ENCODE results near the gene RBM25. TPM values are rescaled to one million over a fixed set of nuclear protein-coding genes. Genes with fewer than 3 reads are reported as not detected.
"Not testable (repeated sequence)": the region's sequence is repeated elsewhere in the genome, so short reads cannot be mapped to it uniquely, and the experiment has no call there.

Gene RBM25
- total RNA-seq, 1 donor from 2014 or later, result 155 TPM

DNA sequence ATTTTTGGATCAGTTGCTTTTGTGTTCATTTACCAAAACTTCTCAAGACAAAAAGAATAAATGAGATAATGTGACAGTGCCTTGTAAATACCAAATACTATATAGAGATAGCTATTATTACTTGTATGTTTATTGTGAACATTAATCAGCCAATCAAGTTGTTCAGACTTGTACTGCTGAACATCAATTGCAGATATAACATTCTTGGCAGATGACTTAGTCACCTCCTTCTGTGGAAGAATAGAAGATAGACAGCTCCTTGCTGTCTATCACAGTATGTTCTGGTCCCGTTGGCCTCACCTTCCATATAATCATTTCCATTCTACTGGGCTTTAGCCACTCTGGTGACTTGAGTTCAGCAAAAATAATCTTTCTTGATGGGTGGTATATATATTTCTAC lies 108.1 kb downstream of the RBM25 start:
- no peak for DNase-seq (ENCODE audit: low spot score in 2 of 2, unreplicated experiment in 2 of 2)

DNA sequence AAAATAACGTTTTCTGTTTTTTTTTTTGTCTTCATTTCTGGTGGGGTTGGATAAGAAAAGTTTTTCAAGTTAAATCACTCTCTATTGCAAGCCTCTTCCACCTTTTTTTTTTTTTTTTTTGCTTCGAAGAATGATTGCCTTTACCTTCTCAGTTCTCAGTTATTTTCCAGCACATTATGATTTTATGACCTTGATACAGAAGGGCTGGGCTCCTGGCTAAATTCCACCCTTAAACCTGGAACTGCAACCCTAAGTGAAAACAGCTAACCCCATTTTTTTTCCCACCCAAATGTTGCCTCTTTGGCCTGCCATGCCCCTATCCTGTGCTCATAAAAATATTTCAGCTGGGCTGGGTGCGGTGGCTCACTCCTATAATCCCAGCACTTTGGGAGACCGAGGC lies 109.4 kb downstream of the RBM25 start:
- H3K4me1 Mint-ChIP-seq, result no peaks in the 10 kb centered on the region
- H3K9me3 Mint-ChIP-seq, result no peaks in the 10 kb centered on the region
- no peak overlapping the region for H3K4me3 Mint-ChIP-seq
- no peak for DNase-seq (ENCODE audit: low spot score in 2 of 2, unreplicated experiment in 2 of 2)
- H3K27me3 Mint-ChIP-seq (ENCODE audit: low read depth), result no peaks in the 10 kb centered on the region
- TF ChIP-seq CTCF (IDR thresholded peaks at IDR 0.05; ENCODE audit: unreplicated experiment), result no peak
- peaks cover 33% of the 10 kb centered on the region for H3K36me3 Mint-ChIP-seq
- no peak overlapping the region for H3K27ac Mint-ChIP-seq

More for the DNA sequence above, 108.1 kb downstream of the RBM25 start:
- Mint-ChIP-seq H3K4me1 (no peaks in the 10 kb centered on the region), H3K9me3 (no peaks in the 10 kb centered on the region), H3K4me3 (no peak overlapping the region), H3K27me3 (ENCODE audit: low read depth) (no peaks in the 10 kb centered on the region), H3K36me3 (peaks cover 31% of the 10 kb centered on the region), H3K27ac (no peak overlapping the region)
- no peak for TF ChIP-seq CTCF (IDR thresholded peaks at IDR 0.05; ENCODE audit: unreplicated experiment)

GRCh38 chr14:73168274-73168673 lies 109.9 kb downstream of the RBM25 start:
- Mint-ChIP-seq H3K9me3 (no peaks in the 10 kb centered on the region), H3K27ac (no peak overlapping the region), H3K36me3 (peaks cover 32% of the 10 kb centered on the region), H3K4me3 (no peak overlapping the region), H3K27me3 (ENCODE audit: low read depth) (no peaks in the 10 kb centered on the region), H3K4me1 (no peaks in the 10 kb centered on the region)
- DNase-seq (ENCODE audit: low spot score in 2 of 2, unreplicated experiment in 2 of 2), result no peak
- no peak for TF ChIP-seq CTCF (IDR thresholded peaks at IDR 0.05; ENCODE audit: unreplicated experiment)

DNA sequence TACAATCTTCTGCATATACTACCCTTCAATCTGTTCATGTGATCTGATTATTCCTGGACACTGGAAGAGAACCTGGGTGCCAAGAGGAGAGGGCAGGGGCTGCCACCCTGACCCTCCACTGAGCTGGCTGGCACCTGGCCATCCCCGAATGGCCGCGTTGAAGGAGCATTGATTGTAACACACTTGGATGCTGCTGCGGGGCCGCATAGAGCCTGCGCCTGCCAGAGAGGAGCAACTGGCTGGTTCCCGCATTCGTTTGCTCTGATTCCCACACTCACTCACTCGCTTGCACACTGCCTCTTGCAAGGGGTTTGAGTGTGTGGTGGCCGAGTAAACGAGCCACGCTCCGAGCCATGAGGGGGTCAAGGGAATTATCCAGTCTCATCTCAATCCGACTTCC lies 110.4 kb downstream of the RBM25 start:
- Mint-ChIP-seq H3K27me3 (ENCODE audit: low read depth) (no peaks in the 10 kb centered on the region), H3K4me1 (no peaks in the 10 kb centered on the region), H3K36me3 (peaks cover 29% of the 10 kb centered on the region), H3K27ac (no peak overlapping the region), H3K9me3 (no peaks in the 10 kb centered on the region), H3K4me3 (no peak overlapping the region)
- DNase-seq (ENCODE audit: low spot score in 2 of 2, unreplicated experiment in 2 of 2), result no peak
- TF ChIP-seq CTCF (IDR thresholded peaks at IDR 0.05; ENCODE audit: unreplicated experiment), result no peak

DNA sequence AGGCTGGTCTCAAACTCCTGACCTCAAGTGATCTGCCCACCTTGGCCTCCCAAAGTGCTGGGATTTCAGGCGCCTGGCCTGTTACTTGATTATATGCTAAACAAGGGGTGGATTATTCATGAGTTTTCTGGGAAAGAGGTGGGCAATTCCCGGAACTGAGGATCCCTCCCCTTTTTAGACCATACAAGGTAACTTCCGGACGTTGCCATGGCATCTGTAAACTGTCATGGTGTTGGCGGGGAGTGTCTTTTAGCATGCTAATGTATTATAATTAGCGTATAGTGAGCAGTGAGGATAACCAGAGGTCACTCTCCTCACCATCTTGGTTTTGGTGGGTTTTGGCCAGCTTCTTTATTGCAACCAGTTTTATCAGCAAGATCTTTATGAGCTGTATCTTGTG lies 111.5 kb downstream of the RBM25 start:
- not testable (repeated sequence) for H3K9me3 Mint-ChIP-seq; H3K4me1 Mint-ChIP-seq; H3K27me3 Mint-ChIP-seq (ENCODE audit: low read depth); H3K27ac Mint-ChIP-seq; H3K4me3 Mint-ChIP-seq; DNase-seq (ENCODE audit: low spot score in 2 of 2, unreplicated experiment in 2 of 2)
- peaks cover 27% of the 10 kb centered on the region for H3K36me3 Mint-ChIP-seq

DNA sequence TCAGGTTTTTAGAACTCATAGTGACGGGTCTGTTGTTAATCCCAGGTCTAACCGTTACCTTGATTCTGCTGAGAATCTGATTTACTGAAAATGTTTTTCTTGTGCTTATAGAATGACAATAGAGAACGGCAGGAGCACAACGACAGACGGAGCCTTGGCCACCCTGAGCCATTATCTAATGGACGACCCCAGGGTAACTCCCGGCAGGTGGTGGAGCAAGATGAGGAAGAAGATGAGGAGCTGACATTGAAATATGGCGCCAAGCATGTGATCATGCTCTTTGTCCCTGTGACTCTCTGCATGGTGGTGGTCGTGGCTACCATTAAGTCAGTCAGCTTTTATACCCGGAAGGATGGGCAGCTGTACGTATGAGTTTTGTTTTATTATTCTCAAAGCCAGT lies 112.4 kb downstream of the RBM25 start:
- Mint-ChIP-seq H3K36me3 (peaks cover 28% of the 10 kb centered on the region), H3K27me3 (ENCODE audit: low read depth) (no peaks in the 10 kb centered on the region), H3K4me1 (no peaks in the 10 kb centered on the region), H3K4me3 (no peak overlapping the region), H3K27ac (no peak overlapping the region), H3K9me3 (no peaks in the 10 kb centered on the region)
- DNase-seq (ENCODE audit: low spot score in 2 of 2, unreplicated experiment in 2 of 2), result no peak
- no peak for TF ChIP-seq CTCF (IDR thresholded peaks at IDR 0.05; ENCODE audit: unreplicated experiment)
